Measurements from ENCODE around the gene C19orf44. TPM values are rescaled to one million over a fixed set of nuclear protein-coding genes. Genes with fewer than 3 reads are reported as not detected.
"Not testable (repeated sequence)": the region's sequence is repeated elsewhere in the genome, so short reads cannot be mapped to it uniquely, and the experiment has no call there.

The C19orf44 gene
- total RNA-seq, 1 donor from 2014 or later: 3.2 TPM

DNA sequence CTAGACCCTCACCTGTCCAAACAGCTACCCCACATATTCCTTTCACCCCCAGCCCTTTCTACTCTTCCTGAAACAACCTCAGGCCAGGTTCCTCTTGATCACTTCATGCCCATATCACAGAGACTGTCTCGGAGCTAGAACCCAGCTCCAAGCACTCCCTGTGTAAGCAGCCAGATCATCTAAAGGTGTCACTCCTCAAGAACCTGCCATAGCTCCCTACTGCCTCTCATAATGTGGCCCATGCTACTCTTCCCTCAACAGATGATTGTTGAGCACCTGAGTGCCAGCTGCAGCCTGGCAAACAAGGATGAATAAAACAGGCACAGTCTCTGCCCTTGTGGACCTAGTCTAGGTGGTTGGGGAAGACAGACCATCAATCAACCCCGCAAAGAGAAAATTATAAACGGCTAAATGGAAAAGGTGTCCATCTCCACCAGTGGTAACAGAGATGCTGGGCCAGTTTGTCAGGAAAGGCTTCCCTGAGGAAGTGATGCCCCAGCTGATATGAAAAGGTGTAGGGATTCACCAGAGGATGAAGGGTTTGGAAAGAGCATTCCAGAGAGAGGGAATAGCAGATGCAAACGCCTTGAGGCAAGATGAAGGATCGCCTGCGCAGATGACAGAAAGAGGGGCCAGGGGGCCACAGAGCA is 32.7 kb upstream of the C19orf44 start:
- Mint-ChIP-seq H3K9me3 (ENCODE audit: low read depth) (no peaks in the 10 kb centered on the region), H3K27me3 (ENCODE audit: low read depth) (no peaks in the 10 kb centered on the region), H3K36me3 (ENCODE audit: low read depth) (no peaks in the 10 kb centered on the region), H3K27ac (ENCODE audit: unreplicated experiment) (peak overlapping the region; percentile 29), H3K4me3 (ENCODE audit: unreplicated experiment) (no peak overlapping the region), H3K4me1 (ENCODE audit: low read depth) (peaks cover 44% of the 10 kb centered on the region)
- TF ChIP-seq, protein P1, sequence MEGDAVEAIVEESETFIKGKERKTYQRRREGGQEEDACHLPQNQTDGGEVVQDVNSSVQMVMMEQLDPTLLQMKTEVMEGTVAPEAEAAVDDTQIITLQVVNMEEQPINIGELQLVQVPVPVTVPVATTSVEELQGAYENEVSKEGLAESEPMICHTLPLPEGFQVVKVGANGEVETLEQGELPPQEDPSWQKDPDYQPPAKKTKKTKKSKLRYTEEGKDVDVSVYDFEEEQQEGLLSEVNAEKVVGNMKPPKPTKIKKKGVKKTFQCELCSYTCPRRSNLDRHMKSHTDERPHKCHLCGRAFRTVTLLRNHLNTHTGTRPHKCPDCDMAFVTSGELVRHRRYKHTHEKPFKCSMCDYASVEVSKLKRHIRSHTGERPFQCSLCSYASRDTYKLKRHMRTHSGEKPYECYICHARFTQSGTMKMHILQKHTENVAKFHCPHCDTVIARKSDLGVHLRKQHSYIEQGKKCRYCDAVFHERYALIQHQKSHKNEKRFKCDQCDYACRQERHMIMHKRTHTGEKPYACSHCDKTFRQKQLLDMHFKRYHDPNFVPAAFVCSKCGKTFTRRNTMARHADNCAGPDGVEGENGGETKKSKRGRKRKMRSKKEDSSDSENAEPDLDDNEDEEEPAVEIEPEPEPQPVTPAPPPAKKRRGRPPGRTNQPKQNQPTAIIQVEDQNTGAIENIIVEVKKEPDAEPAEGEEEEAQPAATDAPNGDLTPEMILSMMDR (IDR thresholded peaks at IDR 0.05): no peak
- DNase-seq (ENCODE audit: low spot score): no peak

DNA sequence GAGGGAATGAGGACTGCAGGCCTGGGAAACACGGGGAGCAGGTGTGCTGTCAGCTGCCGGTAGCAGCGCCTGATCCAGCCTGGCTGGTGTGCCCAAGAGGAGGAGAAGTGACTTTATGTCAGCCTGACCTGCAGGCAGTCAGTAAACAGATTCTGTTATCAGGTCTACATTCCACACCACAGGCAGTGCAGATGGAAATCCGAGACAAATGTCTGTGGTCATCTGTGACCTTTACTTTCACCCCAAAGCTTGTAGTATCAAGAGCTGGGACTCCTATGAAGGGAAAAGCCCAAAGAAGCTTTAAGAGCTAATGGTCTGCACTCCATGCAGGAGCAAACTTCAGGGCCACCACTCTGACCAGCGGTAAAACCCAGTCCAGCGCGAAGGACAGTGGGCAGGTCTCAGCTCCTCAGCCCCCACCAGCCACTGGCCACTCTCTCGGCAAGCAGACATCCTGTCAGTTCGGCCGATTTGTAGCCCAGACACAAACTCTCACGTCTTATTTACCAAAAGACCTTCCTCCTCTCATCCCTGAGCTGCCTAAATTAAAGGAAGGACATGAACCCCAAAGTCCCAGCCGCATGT is 32.1 kb upstream of the C19orf44 start:
- Mint-ChIP-seq H3K4me3 (ENCODE audit: unreplicated experiment) (no peak overlapping the region), H3K27ac (ENCODE audit: unreplicated experiment) (peak overlapping the region; percentile 57), H3K4me1 (ENCODE audit: low read depth) (peaks cover 47% of the 10 kb centered on the region), H3K9me3 (ENCODE audit: low read depth) (no peaks in the 10 kb centered on the region), H3K27me3 (ENCODE audit: low read depth) (no peaks in the 10 kb centered on the region), H3K36me3 (ENCODE audit: low read depth) (no peaks in the 10 kb centered on the region)
- TF ChIP-seq, protein P1 (IDR thresholded peaks at IDR 0.05): no peak
- DNase-seq (ENCODE audit: low spot score): no peak

DNA sequence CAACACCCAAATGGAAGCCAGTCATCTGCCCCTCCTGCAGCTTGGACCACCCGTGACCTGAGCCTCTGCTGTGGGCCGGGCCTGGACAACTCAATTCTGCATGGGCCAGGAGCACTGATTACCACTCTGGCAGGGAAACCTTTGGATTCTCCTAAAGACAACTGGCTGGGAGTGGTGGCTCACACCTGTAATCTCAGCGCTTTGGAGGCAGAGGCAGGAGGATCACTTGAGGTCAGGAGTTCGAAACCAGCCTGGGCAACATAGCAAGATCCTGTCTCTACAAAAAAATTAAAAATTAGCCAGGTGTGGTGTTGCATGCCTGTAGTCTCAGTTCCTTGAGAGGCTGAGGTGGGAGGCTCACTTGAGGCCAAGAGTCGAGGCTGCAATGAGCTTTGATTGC is 31.0 kb upstream of the C19orf44 start:
- DNase-seq (ENCODE audit: low spot score): no peak
- Mint-ChIP-seq H3K36me3 (ENCODE audit: low read depth) (no peaks in the 10 kb centered on the region), H3K4me3 (ENCODE audit: unreplicated experiment) (no peak overlapping the region), H3K9me3 (ENCODE audit: low read depth) (no peaks in the 10 kb centered on the region), H3K27ac (ENCODE audit: unreplicated experiment) (no peak overlapping the region), H3K4me1 (ENCODE audit: low read depth) (peaks cover 55% of the 10 kb centered on the region), H3K27me3 (ENCODE audit: low read depth) (no peaks in the 10 kb centered on the region)
- TF ChIP-seq, protein P1 (IDR thresholded peaks at IDR 0.05): no peak

DNA sequence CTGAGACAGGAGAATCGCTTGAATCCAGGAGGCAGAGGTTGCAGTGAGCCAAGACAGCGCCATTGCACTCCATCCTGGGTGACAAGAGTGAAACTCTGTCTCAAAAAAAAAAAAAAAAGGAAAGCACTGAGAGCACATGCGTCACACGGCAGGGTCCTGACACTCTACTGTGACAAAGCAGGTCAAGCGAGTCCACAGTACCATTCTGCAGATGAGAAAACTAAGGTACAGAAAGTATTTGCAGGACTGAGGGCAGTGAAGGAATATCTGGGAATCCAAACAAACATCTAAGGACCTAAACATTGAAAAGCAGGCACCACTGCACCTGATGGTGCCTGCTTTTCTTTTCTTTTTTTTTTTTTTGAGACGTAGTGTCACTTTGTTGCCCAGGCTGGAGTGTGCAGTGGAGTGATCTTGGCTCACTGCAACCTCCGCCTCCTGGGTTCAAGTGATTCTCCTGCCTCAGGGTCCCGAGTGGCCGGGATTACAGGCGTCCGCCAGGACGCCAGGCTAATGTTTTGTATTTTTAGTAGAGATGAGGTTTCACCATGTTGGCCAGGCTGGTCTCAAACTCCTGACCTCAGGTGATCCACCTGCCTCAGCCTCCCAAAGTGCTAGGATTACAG is 29.3 kb upstream of the C19orf44 start:
- H3K4me3 Mint-ChIP-seq (ENCODE audit: unreplicated experiment); H3K9me3 Mint-ChIP-seq (ENCODE audit: low read depth); H3K27ac Mint-ChIP-seq (ENCODE audit: unreplicated experiment); H3K36me3 Mint-ChIP-seq (ENCODE audit: low read depth); DNase-seq (ENCODE audit: low spot score); H3K27me3 Mint-ChIP-seq (ENCODE audit: low read depth): not testable (repeated sequence)
- H3K4me1 Mint-ChIP-seq (ENCODE audit: low read depth): peaks cover 63% of the 10 kb centered on the region

DNA sequence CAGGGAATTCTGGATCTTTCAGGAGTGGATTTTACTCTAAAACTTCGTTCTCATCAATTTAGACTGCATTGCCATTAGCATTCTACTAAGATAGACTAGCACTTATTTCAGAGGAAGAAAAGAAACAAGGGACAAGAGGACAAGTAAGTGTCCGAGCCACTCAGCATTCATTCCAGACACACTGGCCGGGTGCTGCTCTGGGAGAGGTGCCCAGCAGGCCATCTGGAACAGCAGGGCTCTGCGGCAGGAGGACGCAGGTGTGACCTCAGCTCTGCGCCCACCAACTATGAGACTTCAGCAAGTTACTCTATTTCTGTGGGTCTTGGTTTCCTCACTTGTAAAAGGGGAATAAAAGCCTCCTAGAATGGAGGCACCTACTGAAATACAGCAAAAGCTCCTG is 28.6 kb upstream of the C19orf44 start:
- DNase-seq (ENCODE audit: low spot score): no peak
- Mint-ChIP-seq H3K9me3 (ENCODE audit: low read depth) (no peaks in the 10 kb centered on the region), H3K36me3 (ENCODE audit: low read depth) (no peaks in the 10 kb centered on the region), H3K27ac (ENCODE audit: unreplicated experiment) (no peak overlapping the region), H3K4me1 (ENCODE audit: low read depth) (peaks cover 62% of the 10 kb centered on the region), H3K27me3 (ENCODE audit: low read depth) (no peaks in the 10 kb centered on the region), H3K4me3 (ENCODE audit: unreplicated experiment) (no peak overlapping the region)
- TF ChIP-seq, protein P1 (IDR thresholded peaks at IDR 0.05): no peak
